ENCODE results near the gene PTGR1. TPM values are rescaled to one million over a fixed set of nuclear protein-coding genes. Genes with fewer than 3 reads are reported as not detected.
A peak's percentile ranks its signal among the peaks of the same experiment; 100 is the strongest.
"Not testable (repeated sequence)": the region's sequence is repeated elsewhere in the genome, so short reads cannot be mapped to it uniquely, and the experiment has no call there.

Gene PTGR1
- total RNA-seq, 2 donors from 2014 or later = 44.8 to 49.2 TPM

- ATAC-seq (no peak), DNase-seq (no peak)
- intact Hi-C loops (cut with DNase I, micrococcal nuclease) = no loop called here
Measured at GRCh38 chr9:111566234-111566633, 33.2 kb downstream of the PTGR1 start.

DNA sequence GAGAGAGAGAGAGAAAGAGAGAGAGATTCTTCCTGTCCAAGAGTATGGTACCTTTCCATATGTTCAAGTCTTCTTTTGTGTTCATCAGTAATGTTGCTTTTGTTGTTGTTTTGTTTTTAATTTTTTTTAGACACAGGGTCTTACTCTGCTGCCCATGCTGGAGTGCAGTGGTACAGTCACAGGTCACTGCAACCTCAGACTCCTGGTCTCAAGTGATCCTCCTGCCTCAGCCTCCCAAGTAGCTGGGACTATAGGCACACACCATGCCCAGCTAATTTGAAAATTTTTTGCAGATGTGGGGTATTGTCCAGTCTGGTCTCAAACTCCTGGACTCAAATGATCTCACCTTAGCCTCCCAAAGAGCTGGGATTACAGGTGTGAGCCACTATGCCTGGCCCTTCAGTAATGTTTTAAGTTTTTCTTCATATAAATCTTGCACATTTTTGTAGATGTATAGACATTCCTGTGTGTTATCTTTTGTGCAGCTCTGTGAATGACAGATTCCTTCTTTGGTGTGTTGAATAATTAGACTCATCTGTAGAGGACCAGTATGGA is 38.2 kb downstream of the PTGR1 start:
- DNase-seq (no peak), ATAC-seq (no peak)
- intact Hi-C loops (cut with DNase I, micrococcal nuclease) = no loop called here

DNA sequence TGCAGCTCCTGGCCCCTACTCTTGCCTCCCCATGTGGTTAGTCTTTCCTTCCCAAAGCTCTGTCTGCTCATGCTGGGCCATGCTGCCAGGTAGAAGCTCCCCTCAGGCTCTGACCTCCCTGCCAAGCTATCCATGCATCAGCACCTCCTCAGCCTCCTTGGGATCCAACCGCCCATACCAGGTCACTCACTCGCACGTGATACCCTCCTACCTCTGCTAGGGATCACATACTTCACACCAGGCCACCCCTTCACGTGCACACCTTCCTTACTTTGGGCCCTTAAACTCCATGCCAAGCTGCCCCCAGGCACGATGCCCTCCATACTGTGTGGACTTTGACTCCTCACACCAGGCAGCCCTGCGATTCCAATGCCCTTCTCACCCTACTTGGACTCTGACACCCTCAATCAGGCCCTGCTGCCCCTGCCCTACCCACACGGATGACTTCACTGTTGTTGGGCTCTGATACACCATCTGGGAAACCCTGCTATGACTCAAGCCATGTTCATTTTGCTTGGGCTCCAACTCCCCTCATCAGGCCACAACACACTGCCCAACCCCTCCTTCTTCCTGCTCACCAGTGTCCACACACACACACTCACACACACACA is 40.3 kb downstream of the PTGR1 start:
- intact Hi-C loops (cut with DNase I, micrococcal nuclease) = no loop called here
- peak; percentile 53 for ATAC-seq
- DNase-seq = no peak

GRCh38 chr9:111555425-111555824 is 44.0 kb downstream of the PTGR1 start:
- intact Hi-C loops (cut with DNase I, micrococcal nuclease); DNase-seq; ATAC-seq: not testable (repeated sequence)

GRCh38 chr9:111548623-111549022 is 50.8 kb downstream of the PTGR1 start:
- ATAC-seq (no peak), DNase-seq (no peak)
- intact Hi-C loops (cut with DNase I, micrococcal nuclease) = no loop called here

GRCh38 chr9:111542497-111543254 is 56.8 kb downstream of the PTGR1 start:
- intact Hi-C loops (cut with DNase I, micrococcal nuclease) = no loop called here

GRCh38 chr9:111533099-111533790 is 66.2 kb downstream of the PTGR1 start:
- intact Hi-C loops (cut with DNase I, micrococcal nuclease) = no loop called here
- ATAC-seq (no peak), DNase-seq (no peak)

More at GRCh38 chr9:111542497-111543254, 56.8 kb downstream of the PTGR1 start:
- DNase-seq = no peak
- ATAC-seq = no peak

DNA sequence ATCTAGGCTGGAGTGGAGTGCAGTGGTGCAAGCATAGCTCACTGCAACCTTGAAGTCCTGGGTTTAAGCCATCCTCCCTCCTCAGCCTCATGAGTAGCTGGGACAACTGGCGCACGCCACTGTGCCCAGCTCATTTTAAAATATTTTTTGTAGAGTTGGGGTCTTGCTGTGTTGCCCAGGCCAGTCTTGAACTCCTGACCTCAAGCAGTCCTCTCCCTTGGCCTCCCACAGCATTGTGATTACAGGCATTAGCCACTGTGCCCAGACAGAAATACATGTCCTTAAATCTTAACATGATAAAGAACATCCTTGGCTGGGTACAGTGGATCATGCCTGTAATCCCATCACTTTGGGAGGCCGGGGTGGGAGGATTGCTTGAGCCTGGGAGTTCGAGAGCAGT is 67.7 kb downstream of the PTGR1 start:
- intact Hi-C loops (cut with DNase I, micrococcal nuclease) = no loop called here
- DNase-seq (no peak), ATAC-seq (no peak)

- DNase-seq (no peak), ATAC-seq (no peak)
- intact Hi-C loops (cut with DNase I, micrococcal nuclease) = no loop called here
Measured at GRCh38 chr9:111529787-111530186, 69.7 kb downstream of the PTGR1 start.

DNA sequence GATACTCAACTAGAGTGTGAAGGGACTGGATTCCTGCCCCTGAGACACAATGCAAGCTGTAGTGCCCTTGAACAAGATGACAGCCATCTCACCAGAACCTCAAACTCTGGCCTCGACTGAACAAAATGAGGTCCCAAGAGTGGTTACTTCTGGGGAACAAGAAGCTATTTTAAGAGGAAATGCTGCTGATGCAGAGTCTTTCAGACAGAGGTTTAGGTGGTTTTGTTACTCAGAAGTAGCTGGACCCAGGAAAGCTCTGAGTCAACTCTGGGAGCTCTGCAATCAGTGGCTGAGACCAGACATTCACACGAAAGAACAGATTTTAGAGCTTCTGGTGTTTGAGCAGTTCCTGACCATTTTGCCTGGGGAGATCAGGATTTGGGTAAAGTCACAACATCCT is 72.1 kb downstream of the PTGR1 start:
- no peak for DNase-seq
- no peak for ATAC-seq
- intact Hi-C loops (cut with DNase I, micrococcal nuclease) = no loop called here

DNA sequence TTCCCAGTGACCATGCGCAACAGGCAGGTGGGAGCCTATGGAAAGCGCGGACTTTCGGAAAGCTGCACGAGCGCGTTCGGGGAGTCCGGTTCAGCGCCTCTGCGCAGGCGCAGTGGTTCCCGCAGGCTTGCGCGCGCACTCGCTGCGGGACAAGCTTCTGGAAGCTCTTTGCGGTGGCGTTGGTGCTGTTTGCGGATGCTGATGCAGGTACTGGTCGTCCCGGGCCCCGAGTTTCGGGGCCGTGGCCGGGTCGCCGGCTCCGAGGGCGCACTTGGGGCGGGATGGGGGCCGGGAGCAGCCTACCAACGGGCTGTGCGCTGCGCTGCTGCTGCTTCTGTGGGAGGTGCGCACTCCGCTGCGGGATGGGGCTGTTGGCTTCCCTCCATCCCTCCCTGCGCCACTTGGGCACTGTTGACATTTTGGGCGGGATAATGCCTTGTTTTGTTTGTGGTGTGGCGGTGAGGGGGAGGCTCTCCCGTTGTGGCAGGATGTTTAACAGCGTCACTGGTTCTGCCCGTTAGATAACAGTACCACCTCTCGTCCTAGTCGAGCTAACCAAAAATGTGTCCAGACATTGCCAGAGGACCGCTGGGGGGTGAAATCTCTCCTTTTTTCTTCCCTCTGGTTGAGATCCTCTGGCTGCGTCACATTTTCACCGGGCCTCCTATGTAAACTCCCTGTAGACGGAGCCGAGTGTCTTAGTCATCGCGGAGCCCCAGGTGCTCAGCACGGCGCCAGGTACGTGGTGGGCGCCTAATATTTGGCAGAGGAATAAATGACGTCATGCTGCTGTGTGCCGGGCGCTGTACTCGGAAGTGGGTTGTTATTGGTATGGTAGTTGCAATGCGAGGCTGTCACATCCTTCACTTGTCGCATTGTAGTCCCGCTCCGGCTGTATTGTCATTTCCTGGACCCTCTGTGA is 74.1 kb downstream of the PTGR1 start, which contains the start of gene ZNF483:
ZNF483 (plus strand) TSS at position 124 of the 922 bp plus-strand sequence. CDS start 2,217 bp downstream, outside the sequence.
- ATAC-seq (peak; percentile 90), DNase-seq (peak; percentile 63 to 70)
- intact Hi-C loops (cut with DNase I, micrococcal nuclease) = no loop called here

DNA sequence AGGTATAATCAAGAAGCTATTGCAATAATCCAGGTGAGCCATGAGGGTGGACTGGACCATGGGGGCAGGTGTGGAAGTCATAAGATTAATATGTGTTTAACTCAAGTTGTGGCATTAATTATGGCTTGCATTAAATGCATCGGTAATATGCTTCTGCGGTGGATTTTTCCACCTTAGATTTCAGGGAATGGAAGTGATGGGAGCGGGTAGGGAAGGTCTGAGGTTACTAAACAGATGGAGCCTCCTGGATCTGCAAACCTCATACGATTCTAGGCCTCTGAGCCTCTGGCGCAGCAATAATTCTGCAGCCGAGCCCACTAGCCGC is 74.8 kb downstream of the PTGR1 start:
- intact Hi-C loops (cut with DNase I, micrococcal nuclease) = no loop called here

GRCh38 chr9:111516061-111516465 is 83.4 kb downstream of the PTGR1 start:
- ATAC-seq = no peak
- DNase-seq = no peak
- intact Hi-C loops (cut with DNase I, micrococcal nuclease) = no loop called here

More for the DNA sequence above, 74.8 kb downstream of the PTGR1 start:
- ATAC-seq = no peak
- no peak for DNase-seq

DNA sequence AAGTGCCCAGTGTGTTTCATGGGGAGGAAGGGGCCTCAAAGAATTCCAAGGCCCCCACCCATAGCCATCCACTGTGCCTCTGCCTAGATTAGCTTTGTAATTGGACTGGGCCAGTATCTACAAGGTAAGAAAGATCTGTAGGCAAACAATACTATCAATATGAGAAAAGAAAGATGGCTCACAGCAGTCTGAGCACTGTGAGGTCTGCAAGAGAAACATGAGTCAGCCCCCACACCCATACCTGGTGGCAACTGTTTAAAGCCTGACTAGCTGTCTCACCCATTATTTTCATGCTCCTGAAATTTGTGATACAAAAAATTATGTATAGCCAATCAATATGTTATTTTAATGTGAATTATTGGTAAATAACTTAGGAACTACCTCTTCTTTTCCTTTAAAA is 84.5 kb downstream of the PTGR1 start:
- intact Hi-C loops (cut with DNase I, micrococcal nuclease) = no loop called here
- DNase-seq (no peak), ATAC-seq (no peak)

Other genes starting within 250 kb of the PTGR1 start
- 10 to 100 TPM; 79.5 to 89.4 TPM for gene ECPAS, start 115.3 kb downstream of the PTGR1 start, total RNA-seq
- 1 to 10 TPM in 1 of 2 donors, under 1 TPM in 1; 0.73 to 2.9 TPM for gene ZNF483, start 74.5 kb downstream of the PTGR1 start, total RNA-seq
- 1 to 10 TPM; 6.9 to 8.7 TPM for gene DNAJC25, start 31.7 kb upstream of the PTGR1 start, total RNA-seq
- gene GNG10, start 62.0 kb upstream of the PTGR1 start, total RNA-seq = 10 to 100 TPM; 17.7 to 25.8 TPM
- gene SHOC1, start 195.3 kb upstream of the PTGR1 start, total RNA-seq = not detected